ENCODE data around the gene FUT1. TPM values are rescaled to one million over a fixed set of nuclear protein-coding genes. Genes with fewer than 3 reads are reported as not detected.
A peak's percentile ranks its signal among the peaks of the same experiment; 100 is the strongest.
"Not testable (repeated sequence)": the region's sequence is repeated elsewhere in the genome, so short reads cannot be mapped to it uniquely, and the experiment has no call there.

FUT1 gene
- total RNA-seq, 1 donor from 2014 or later, result 4.3 TPM

DNA sequence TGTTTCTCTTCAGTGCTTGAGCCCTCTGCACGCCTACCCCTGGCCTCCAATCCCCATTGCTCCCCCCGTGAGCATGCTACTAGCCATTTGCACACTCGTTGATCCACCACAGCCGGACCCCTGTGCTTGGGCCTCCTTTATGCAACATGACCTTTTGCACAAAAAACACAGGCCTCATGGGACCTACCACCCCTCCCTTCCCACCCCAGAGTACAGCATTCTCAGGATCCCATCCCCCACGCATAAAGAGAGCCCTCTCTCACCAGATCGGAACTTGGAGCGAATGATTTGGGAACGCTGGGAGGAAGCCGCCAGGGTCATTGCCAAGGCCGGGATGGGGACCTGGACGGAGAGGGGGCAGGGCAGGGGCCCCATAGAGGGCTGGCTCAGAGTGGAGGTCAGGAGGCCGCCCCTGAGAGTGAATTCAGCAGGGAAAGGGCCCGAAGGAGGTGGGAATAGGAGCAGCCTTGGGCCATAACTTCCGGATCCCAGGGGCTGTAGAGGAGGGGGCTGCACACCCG lies 33.7 kb downstream of the FUT1 start:
- H3K27ac Mint-ChIP-seq, result peak overlapping the region; percentile 66
- no peaks in the 10 kb centered on the region for H3K27me3 Mint-ChIP-seq (ENCODE audit: low read depth)
- no peaks in the 10 kb centered on the region for H3K36me3 Mint-ChIP-seq
- peaks cover 42% of the 10 kb centered on the region for H3K4me1 Mint-ChIP-seq
- H3K4me3 Mint-ChIP-seq, result peak overlapping the region; percentile 22
- TF ChIP-seq, protein P1, sequence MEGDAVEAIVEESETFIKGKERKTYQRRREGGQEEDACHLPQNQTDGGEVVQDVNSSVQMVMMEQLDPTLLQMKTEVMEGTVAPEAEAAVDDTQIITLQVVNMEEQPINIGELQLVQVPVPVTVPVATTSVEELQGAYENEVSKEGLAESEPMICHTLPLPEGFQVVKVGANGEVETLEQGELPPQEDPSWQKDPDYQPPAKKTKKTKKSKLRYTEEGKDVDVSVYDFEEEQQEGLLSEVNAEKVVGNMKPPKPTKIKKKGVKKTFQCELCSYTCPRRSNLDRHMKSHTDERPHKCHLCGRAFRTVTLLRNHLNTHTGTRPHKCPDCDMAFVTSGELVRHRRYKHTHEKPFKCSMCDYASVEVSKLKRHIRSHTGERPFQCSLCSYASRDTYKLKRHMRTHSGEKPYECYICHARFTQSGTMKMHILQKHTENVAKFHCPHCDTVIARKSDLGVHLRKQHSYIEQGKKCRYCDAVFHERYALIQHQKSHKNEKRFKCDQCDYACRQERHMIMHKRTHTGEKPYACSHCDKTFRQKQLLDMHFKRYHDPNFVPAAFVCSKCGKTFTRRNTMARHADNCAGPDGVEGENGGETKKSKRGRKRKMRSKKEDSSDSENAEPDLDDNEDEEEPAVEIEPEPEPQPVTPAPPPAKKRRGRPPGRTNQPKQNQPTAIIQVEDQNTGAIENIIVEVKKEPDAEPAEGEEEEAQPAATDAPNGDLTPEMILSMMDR (IDR thresholded peaks at IDR 0.05; ENCODE audit: unreplicated experiment), result no peak
- no peaks in the 10 kb centered on the region for H3K9me3 Mint-ChIP-seq
- no peak for DNase-seq (ENCODE audit: low spot score in 2 of 2, unreplicated experiment in 2 of 2)

DNA sequence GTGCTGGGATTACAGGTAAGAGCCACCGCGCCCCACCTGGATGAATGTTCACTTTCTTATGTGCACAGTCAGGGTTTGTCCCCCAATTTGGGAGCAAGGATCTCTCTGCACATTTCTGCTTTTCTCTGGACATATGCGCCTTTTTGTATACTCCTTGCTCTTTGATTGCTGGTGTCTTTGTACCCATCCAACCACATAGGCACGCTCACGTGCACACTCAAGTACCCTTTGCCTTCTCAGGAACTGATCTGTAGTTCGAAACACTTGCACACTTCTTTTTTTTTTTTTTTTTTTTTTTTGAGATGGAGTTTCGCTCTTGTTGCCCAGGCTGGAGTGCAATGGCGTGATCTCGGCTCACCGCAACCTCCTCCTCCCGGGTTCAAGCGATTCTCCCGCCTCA lies 34.3 kb downstream of the FUT1 start:
- not testable (repeated sequence) for H3K4me3 Mint-ChIP-seq; DNase-seq (ENCODE audit: low spot score in 2 of 2, unreplicated experiment in 2 of 2); H3K9me3 Mint-ChIP-seq; H3K27ac Mint-ChIP-seq; H3K27me3 Mint-ChIP-seq (ENCODE audit: low read depth); H3K36me3 Mint-ChIP-seq
- peaks cover 44% of the 10 kb centered on the region for H3K4me1 Mint-ChIP-seq

DNA sequence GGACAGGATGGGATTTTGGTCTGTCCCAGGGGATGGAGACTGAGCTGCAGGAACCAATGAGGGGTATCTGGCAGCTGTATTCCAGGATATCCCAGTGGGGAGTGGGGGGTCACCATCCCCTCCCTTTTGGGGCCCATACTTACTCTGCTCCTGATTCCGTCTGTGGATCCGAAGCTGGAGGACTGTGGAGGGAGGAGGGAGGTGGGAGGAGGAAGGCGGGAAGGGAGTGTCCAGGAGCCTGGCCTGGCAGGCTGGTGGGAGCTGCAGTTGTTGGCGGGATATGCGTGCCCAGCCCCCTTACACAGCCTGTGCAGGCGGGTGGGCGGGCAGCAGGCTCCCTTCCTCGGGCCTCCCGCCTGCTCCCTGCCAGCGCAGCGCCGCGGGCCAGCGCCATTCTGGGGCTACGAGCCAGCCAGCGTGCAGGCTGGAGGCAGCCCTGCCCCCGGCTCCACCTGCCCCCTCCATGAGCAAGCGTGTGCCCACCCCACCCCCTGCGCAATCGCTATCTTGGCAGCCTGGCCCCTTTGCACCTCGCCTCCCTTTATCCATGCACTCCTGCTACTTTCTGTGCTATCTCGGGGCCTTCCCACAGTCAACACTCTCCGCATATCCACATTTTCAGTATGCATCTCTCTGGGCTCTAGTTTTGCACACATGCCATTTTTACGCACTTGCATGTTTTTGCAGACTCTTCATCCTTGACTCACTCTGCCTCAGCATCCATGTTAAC lies 35.7 kb downstream of the FUT1 start:
- Mint-ChIP-seq H3K4me3 (peak overlapping the region; percentile 49), H3K36me3 (peaks cover 3% of the 10 kb centered on the region), H3K9me3 (no peaks in the 10 kb centered on the region), H3K27ac (peak overlapping the region; percentile 97), H3K27me3 (ENCODE audit: low read depth) (no peaks in the 10 kb centered on the region), H3K4me1 (peaks cover 49% of the 10 kb centered on the region)
- DNase-seq (ENCODE audit: low spot score in 2 of 2, unreplicated experiment in 2 of 2), result peak in 1 of 2 experiments; percentile 60
- TF ChIP-seq, protein P1 (IDR thresholded peaks at IDR 0.05; ENCODE audit: unreplicated experiment), result no peak

DNA sequence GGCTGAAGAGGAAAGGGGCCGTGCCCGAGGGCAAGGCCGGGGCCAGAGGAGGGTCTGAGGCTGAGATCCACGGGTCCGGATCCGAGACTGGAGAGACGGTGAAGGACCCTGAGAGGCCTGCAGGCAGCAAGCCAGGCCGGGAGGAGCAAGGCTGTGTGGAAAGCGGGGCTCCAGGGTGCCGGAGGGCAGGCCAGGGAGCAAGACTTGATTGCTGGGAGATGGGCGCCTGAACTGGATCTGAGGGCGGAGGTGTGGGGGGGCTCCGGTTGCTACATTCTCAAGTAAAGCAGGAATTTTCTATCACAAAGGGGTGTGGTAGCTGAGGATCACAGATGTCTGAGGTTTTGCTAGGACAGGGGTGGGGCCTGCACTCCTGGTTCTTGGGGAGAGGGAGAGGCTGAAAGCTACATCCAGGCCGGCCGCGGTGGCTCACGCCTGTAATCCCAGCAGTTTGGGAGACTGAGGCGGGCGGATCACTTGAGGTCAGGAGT lies 36.7 kb downstream of the FUT1 start:
- H3K27me3 Mint-ChIP-seq (ENCODE audit: low read depth), result no peaks in the 10 kb centered on the region
- H3K4me3 Mint-ChIP-seq, result peak overlapping the region; percentile 90
- peak overlapping the region; percentile 97 for H3K27ac Mint-ChIP-seq

DNA sequence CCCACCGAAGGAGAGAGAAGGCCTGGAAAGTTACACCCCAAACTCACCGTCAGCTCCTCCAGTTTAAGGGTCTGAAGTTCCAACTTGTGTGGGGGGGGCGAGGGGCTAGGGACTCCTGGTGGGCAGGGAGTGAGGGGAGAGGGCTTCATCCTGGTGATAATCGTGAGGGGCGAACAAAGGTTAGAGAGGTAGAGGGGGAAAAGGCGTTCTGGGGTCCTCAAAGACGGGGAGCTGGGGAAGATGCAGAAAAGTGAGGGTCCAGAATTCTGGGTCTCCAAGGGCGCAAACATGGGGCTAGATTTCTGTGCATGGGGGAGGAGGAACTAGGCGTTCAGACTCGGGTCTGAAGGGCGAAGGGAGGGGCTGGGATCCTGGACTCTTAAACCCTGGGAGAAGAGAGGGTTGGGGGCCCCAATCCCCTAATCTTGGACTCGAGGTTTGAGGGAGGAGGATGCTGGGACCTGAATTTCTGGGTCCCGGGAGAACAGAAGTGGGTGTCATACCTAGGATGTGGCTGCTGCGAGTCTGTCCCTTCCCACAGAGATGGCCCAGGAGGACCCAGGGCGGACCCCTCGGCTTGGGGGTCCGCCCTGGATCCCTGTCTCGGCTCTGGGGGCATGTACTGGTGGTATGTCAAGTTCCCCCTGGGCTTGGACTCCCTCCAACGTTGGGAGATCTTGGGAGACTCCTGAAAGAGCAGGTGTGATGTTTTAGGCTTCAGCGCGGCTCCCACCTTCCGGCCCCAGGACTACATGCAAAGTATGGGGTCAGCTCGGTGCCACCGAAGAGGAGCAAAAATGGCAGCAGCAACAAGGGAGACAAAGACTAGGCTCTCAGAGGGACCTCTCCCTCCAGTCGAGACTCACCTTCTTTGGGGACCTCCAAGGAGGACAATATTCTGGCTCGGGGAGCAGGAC lies 37.4 kb downstream of the FUT1 start:
- H3K27me3 Mint-ChIP-seq (ENCODE audit: low read depth), result no peaks in the 10 kb centered on the region
- H3K9me3 Mint-ChIP-seq, result peaks cover 4% of the 10 kb centered on the region
- H3K27ac Mint-ChIP-seq, result peak overlapping the region; percentile 97
- peaks cover 9% of the 10 kb centered on the region for H3K36me3 Mint-ChIP-seq
- TF ChIP-seq, protein P1 (IDR thresholded peaks at IDR 0.05; ENCODE audit: unreplicated experiment), result no peak
- peak overlapping the region; percentile 90 for H3K4me3 Mint-ChIP-seq
- DNase-seq (ENCODE audit: low spot score in 2 of 2, unreplicated experiment in 2 of 2), result no peak
- peaks cover 40% of the 10 kb centered on the region for H3K4me1 Mint-ChIP-seq

More for the DNA sequence above, 36.7 kb downstream of the FUT1 start:
- Mint-ChIP-seq H3K36me3 (peaks cover 9% of the 10 kb centered on the region), H3K9me3 (peaks cover 4% of the 10 kb centered on the region), H3K4me1 (peaks cover 47% of the 10 kb centered on the region)
- no peak for DNase-seq (ENCODE audit: low spot score in 2 of 2, unreplicated experiment in 2 of 2)
- TF ChIP-seq, protein P1 (IDR thresholded peaks at IDR 0.05; ENCODE audit: unreplicated experiment), result no peak
